H1 (cell line): ENCODE results near the gene ZNF407. TPM values are rescaled to one million over a fixed set of nuclear protein-coding genes. Genes with fewer than 3 reads are reported as not detected.

ENCODE experiments used
- CHD7 ChIP-seq: fragments of 300-600 bp; sonication (generic); IDR thresholded peaks from 2 replicates; pipeline ENCODE4 v1.7.1; 2012; ENCODE audit warnings: low read length, moderate library complexity, mild to moderate bottlenecking, inconsistent platforms; ENCODE audit not compliant: insufficient replicate concordance
- polyA plus RNA-seq, 7 experiments: library from polyadenylated mRNA; depleted of rRNA in 3 of 7; stranded (reverse) in 5 of 7; unstranded in 2 of 7; fragments of >200 nt in 5 of 7; fragments of 200-250 nt in 2 of 7; gene quantifications; 1 replicate in 5 of 7; 2 replicates in 1 of 7; 4 replicates in 1 of 7; pipeline versions ENCODE4 v1.2.1 to v1.2.3, GENCODE V29; 2011 to 2013; ENCODE audit warnings: missing spikeins in 2 of 7, mixed read lengths in 2 of 7
- total RNA-seq: library from RNA; stranded (reverse); fragmentation: NEBNext Ultra II Directional; extraction: Animal tissue kit (Norgen Biotek cat#: 25700); gene quantifications from 2 replicates; pipeline ENCODE4 v1.2.1, GENCODE V29; 2021

The ZNF407 gene
- total and polyA plus RNA-seq, 2 of the 8 experiments (the other 6 are each of a cell fraction or from before 2014, with no cell fraction given) = 1.5 to 6.8 TPM

- no peak for TF ChIP-seq CHD7
Observed at GRCh38 chr18:74733598-74733997, 135.9 kb downstream of the ZNF407 start (continued).
